Measurements from ENCODE around the gene CEP120.
"Not testable (repeated sequence)": the region's sequence is repeated elsewhere in the genome, so short reads cannot be mapped to it uniquely, and the experiment has no call there.

The CEP120 gene

GRCh38 chr5:123439709-123440108 is 16.5 kb upstream of the CEP120 start:
- H3K4me3 ChIP-seq (ENCODE audit: low read length) = no peak overlapping the region
- DNase-seq (ENCODE audit: low read depth) = no peak
- no peak for TF ChIP-seq CTCF (IDR thresholded peaks at IDR 0.05; ENCODE audit: insufficient read depth, low read depth, low read length, missing control alignments)

DNA sequence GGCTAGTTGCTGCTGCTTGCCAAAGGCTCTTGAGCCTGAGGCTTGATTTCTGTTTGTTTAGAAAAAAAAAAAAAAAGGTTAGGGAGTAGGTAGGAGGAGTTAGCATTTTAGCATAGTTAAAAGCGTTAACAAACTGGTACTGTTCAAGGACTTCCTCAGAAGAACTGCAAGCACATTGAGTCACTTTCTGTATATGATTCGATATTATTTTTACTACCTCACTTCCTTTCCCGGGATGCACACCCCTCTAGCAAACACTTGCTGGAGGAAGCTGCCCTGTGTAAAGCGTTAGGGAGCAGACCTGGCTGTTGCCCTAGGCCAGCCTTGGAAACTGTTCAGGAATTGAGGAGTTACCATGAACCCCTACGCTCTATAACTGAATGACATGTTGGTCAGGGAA is 15.7 kb upstream of the CEP120 start:
- no peak overlapping the region for H3K4me3 ChIP-seq (ENCODE audit: low read length)
- TF ChIP-seq CTCF (IDR thresholded peaks at IDR 0.05; ENCODE audit: insufficient read depth, low read depth, low read length, missing control alignments) = no peak
- peak; percentile 42 for DNase-seq (ENCODE audit: low read depth)

GRCh38 chr5:123438244-123438643 is 15.0 kb upstream of the CEP120 start:
- no peak for DNase-seq (ENCODE audit: low read depth)
- no peak for TF ChIP-seq CTCF (IDR thresholded peaks at IDR 0.05; ENCODE audit: insufficient read depth, low read depth, low read length, missing control alignments)
- no peak overlapping the region for H3K4me3 ChIP-seq (ENCODE audit: low read length)

GRCh38 chr5:123436201-123436600 is 13.0 kb upstream of the CEP120 start:
- no peak for TF ChIP-seq CTCF (IDR thresholded peaks at IDR 0.05; ENCODE audit: insufficient read depth, low read depth, low read length, missing control alignments)
- DNase-seq (ENCODE audit: low read depth) = no peak
- H3K4me3 ChIP-seq (ENCODE audit: low read length) = no peak overlapping the region

DNA sequence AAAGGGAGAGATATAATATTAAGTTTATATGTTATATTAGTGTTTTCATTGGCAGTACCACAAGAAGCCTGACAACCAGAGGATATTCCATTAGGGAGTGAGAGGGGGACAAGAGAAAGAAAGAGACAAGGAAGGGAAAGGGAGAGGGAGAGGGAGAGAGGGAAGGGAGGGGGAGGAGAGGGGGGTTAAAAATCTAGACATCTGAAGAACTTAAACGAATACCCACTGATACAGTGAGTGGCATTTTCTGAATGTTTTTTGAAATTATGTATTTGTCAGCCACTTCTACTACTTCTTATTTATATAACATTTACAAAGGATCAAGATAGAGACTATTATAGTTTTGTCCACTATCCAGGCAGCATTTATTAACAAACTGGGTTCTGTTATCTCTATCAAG is 11.6 kb upstream of the CEP120 start:
- H3K4me3 ChIP-seq (ENCODE audit: low read length) = no peak overlapping the region
- no peak for DNase-seq (ENCODE audit: low read depth)
- TF ChIP-seq CTCF (IDR thresholded peaks at IDR 0.05; ENCODE audit: insufficient read depth, low read depth, low read length, missing control alignments) = no peak

GRCh38 chr5:123433596-123433995 is 10.4 kb upstream of the CEP120 start:
- TF ChIP-seq CTCF (IDR thresholded peaks at IDR 0.05; ENCODE audit: insufficient read depth, low read depth, low read length, missing control alignments) = no peak
- DNase-seq (ENCODE audit: low read depth) = no peak
- no peak overlapping the region for H3K4me3 ChIP-seq (ENCODE audit: low read length)

GRCh38 chr5:123430441-123430840 is 7.2 kb upstream of the CEP120 start:
- not testable (repeated sequence) for DNase-seq (ENCODE audit: low read depth)

GRCh38 chr5:123429993-123430392 is 6.8 kb upstream of the CEP120 start:
- DNase-seq (ENCODE audit: low read depth) = peak; percentile 97
- no peak for TF ChIP-seq CTCF (IDR thresholded peaks at IDR 0.05; ENCODE audit: insufficient read depth, low read depth, low read length, missing control alignments)
- no peak overlapping the region for H3K4me3 ChIP-seq (ENCODE audit: low read length)

More at GRCh38 chr5:123430441-123430840, 7.2 kb upstream of the CEP120 start:
- H3K4me3 ChIP-seq (ENCODE audit: low read length) = not testable (repeated sequence)
